ENCODE results near the gene KIRREL2.

Gene KIRREL2

GRCh38 chr19:35845215-35846037 lies 11.3 kb upstream of the KIRREL2 start:
- DNase-seq = no peak

GRCh38 chr19:35846038-35846668 lies 10.6 kb upstream of the KIRREL2 start:
- no peak for DNase-seq

- DNase-seq = no peak
These were observed 8.8 kb upstream of the KIRREL2 start for GRCh38 chr19:35847911-35848310.

GRCh38 chr19:35848486-35848885 lies 8.2 kb upstream of the KIRREL2 start:
- no peak for DNase-seq

- no peak for DNase-seq
These were observed 7.7 kb upstream of the KIRREL2 start for GRCh38 chr19:35848919-35849505.

GRCh38 chr19:35851213-35852028 lies 5.3 kb upstream of the KIRREL2 start:
- no peak for DNase-seq

- DNase-seq = no peak
These were observed 4.5 kb upstream of the KIRREL2 start, which contains the start of gene NPHS1 for GRCh38 chr19:35852029-35852780. Gene NPHS1, minus strand, starts transcription at chr19:35852504. Its CDS starts 667 bp downstream, at chr19:35851837.

GRCh38 chr19:35853038-35853756 lies 3.5 kb upstream of the KIRREL2 start:
- DNase-seq = no peak

- no peak for DNase-seq
These were observed 1.6 kb downstream of the KIRREL2 start for GRCh38 chr19:35858311-35858710.

- DNase-seq = no peak
These were observed 2.7 kb downstream of the KIRREL2 start for GRCh38 chr19:35859414-35859813.

GRCh38 chr19:35860436-35860817 lies 3.7 kb downstream of the KIRREL2 start:
- DNase-seq = no peak

- DNase-seq = no peak
These were observed 4.3 kb downstream of the KIRREL2 start for GRCh38 chr19:35860818-35861639.

GRCh38 chr19:35861640-35862160 lies 5.0 kb downstream of the KIRREL2 start:
- no peak for DNase-seq

- DNase-seq = no peak
These were observed 5.8 kb downstream of the KIRREL2 start for GRCh38 chr19:35862528-35862927.

- no peak for DNase-seq
These were observed 6.3 kb downstream of the KIRREL2 start for GRCh38 chr19:35863018-35863417.

- peak; percentile 32 for DNase-seq
These were observed 11.6 kb downstream of the KIRREL2 start, which contains the start of gene APLP1 for GRCh38 chr19:35868172-35868822. Gene APLP1, plus strand, starts transcription at chr19:35868574. Its CDS starts 63 bp downstream, at chr19:35868637.

- DNase-seq = no peak
These were observed 12.2 kb downstream of the KIRREL2 start for GRCh38 chr19:35868823-35869326.

GRCh38 chr19:35869327-35870123 lies 12.8 kb downstream of the KIRREL2 start:
- peak; percentile 70 for DNase-seq
